Measurements from ENCODE around the gene GCN1. TPM values are rescaled to one million over a fixed set of nuclear protein-coding genes. Genes with fewer than 3 reads are reported as not detected.

Gene GCN1
- total and polyA plus RNA-seq, 4 donors, result 19.3 to 93.6 (median 53.1) TPM

GRCh38 chr12:120242275-120242799 is 47.8 kb upstream of the GCN1 start:
- Histone ChIP-seq H3K27me3 (ENCODE audit: control insufficient read depth in 3 of 3, insufficient read depth in 3 of 3, low read length in 2 of 3) (no peaks in the 10 kb centered on the region), H3K4me1 (ENCODE audit: control insufficient read depth in 5 of 5, insufficient read depth in 5 of 5, low read length in 5 of 5) (peaks cover 6 to 44% (median 24%) of the 10 kb centered on the region in 5 donors), H3K9me3 (ENCODE audit: control insufficient read depth in 4 of 4, insufficient read depth in 3 of 4, low read length in 3 of 4) (no peaks in the 10 kb centered on the region), H3K9ac (ENCODE audit: insufficient read depth in 1 of 2, low read length in 2 of 2) (no peak overlapping the region), H3K27ac (ENCODE audit: low read depth in 1 of 2, low read length in 1 of 2) (peak overlapping the region in 1 of 2 donors; percentile 62), H3K4me3 (no peak overlapping the region), H3K36me3 (ENCODE audit: control insufficient read depth in 4 of 4, insufficient read depth in 4 of 4, low read length in 4 of 4) (no peaks in the 10 kb centered on the region)
- peak in 1 of 3 donors; percentile 57 for DNase-seq
- no peak for TF ChIP-seq CTCF (IDR thresholded peaks at IDR 0.05; ENCODE audit: control extremely low read depth, extremely low read depth)
- 52 to 58% methylated on average over 9 of the region's 9 CpGs for WGBS, 2 donors
- ATAC-seq (ENCODE audit: insufficient read depth, low FRiP score), result peak; percentile 36

- Histone ChIP-seq H3K4me3 (no peak overlapping the region), H3K9ac (ENCODE audit: insufficient read depth in 1 of 2, low read length in 2 of 2) (no peak overlapping the region)
- 59 to 65% methylated on average over 9 of the region's 9 CpGs for WGBS, 2 donors
Measured at GRCh38 chr12:120241561-120242274, 47.2 kb upstream of the GCN1 start.

GRCh38 chr12:120240495-120240833 is 45.9 kb upstream of the GCN1 start:
- ATAC-seq (ENCODE audit: insufficient read depth, low FRiP score), result no peak
- Histone ChIP-seq H3K9me3 (ENCODE audit: control insufficient read depth in 4 of 4, insufficient read depth in 3 of 4, low read length in 3 of 4) (no peaks in the 10 kb centered on the region), H3K36me3 (ENCODE audit: control insufficient read depth in 4 of 4, insufficient read depth in 4 of 4, low read length in 4 of 4) (no peaks in the 10 kb centered on the region), H3K27ac (ENCODE audit: low read depth in 1 of 2, low read length in 1 of 2) (peak overlapping the region; percentile 24 to 62), H3K9ac (ENCODE audit: insufficient read depth in 1 of 2, low read length in 2 of 2) (no peak overlapping the region), H3K4me1 (ENCODE audit: control insufficient read depth in 5 of 5, insufficient read depth in 5 of 5, low read length in 5 of 5) (peaks cover 9 to 52% (median 31%) of the 10 kb centered on the region in 5 donors), H3K27me3 (ENCODE audit: control insufficient read depth in 3 of 3, insufficient read depth in 3 of 3, low read length in 2 of 3) (no peaks in the 10 kb centered on the region), H3K4me3 (no peak overlapping the region)
- WGBS, 2 donors, result 62 to 79% methylated on average over 5 of the region's 5 CpGs
- no peak for TF ChIP-seq CTCF (IDR thresholded peaks at IDR 0.05; ENCODE audit: control extremely low read depth, extremely low read depth)
- DNase-seq, result peak in 1 of 3 donors; percentile 59

More at GRCh38 chr12:120241561-120242274, 47.2 kb upstream of the GCN1 start:
- H3K4me1 ChIP-seq (ENCODE audit: control insufficient read depth in 5 of 5, insufficient read depth in 5 of 5, low read length in 5 of 5), result peaks cover 6 to 46% (median 22%) of the 10 kb centered on the region in 5 donors
- peak in 1 of 3 donors; percentile 40 for DNase-seq
- H3K9me3 ChIP-seq (ENCODE audit: control insufficient read depth in 4 of 4, insufficient read depth in 3 of 4, low read length in 3 of 4), result no peaks in the 10 kb centered on the region
- no peaks in the 10 kb centered on the region for H3K27me3 ChIP-seq (ENCODE audit: control insufficient read depth in 3 of 3, insufficient read depth in 3 of 3, low read length in 2 of 3)
- no peaks in the 10 kb centered on the region for H3K36me3 ChIP-seq (ENCODE audit: control insufficient read depth in 4 of 4, insufficient read depth in 4 of 4, low read length in 4 of 4)
- no peak for ATAC-seq (ENCODE audit: insufficient read depth, low FRiP score)
- peak overlapping the region; percentile 2 to 62 for H3K27ac ChIP-seq (ENCODE audit: low read depth in 1 of 2, low read length in 1 of 2)
- TF ChIP-seq CTCF (IDR thresholded peaks at IDR 0.05; ENCODE audit: control extremely low read depth, extremely low read depth), result no peak
